GM19372 (cell line): ENCODE results near the gene WDTC1.
"Not testable (repeated sequence)": the region's sequence is repeated elsewhere in the genome, so short reads cannot be mapped to it uniquely, and the experiment has no call there.

Source experiments
- ATAC-seq: cut with Tn5 transposase; IDR thresholded peaks from one replicate; pipeline ENCODE4 v1.9.1; 2021; ENCODE audit warnings: mild to moderate bottlenecking, low read depth, moderate library complexity; ENCODE audit not compliant: unreplicated experiment

WDTC1 gene

GRCh38 chr1:27246194-27246593 is 11.8 kb downstream of the WDTC1 start:
- ATAC-seq: no peak

- no peak for ATAC-seq
These were observed 19.2 kb downstream of the WDTC1 start for GRCh38 chr1:27253596-27253995.

DNA sequence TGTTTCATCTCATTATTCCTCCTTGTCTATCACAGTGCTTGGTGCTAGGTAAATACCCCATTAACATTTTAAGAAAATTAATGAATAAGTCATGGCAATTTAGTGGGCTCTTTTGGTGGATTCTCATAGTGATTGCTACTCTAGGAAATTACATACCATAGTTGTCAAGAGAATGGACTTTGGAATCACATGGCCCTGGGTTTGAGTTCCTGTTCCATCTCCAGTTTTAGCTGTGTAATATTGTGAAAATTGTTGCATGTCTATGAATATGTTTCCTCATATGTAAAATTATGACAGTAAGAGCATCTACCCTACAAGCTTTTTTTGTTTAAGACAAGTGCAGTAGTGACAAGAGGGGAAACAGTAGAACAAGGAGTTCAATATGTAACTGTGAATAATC is 20.7 kb downstream of the WDTC1 start:
- ATAC-seq: no peak

DNA sequence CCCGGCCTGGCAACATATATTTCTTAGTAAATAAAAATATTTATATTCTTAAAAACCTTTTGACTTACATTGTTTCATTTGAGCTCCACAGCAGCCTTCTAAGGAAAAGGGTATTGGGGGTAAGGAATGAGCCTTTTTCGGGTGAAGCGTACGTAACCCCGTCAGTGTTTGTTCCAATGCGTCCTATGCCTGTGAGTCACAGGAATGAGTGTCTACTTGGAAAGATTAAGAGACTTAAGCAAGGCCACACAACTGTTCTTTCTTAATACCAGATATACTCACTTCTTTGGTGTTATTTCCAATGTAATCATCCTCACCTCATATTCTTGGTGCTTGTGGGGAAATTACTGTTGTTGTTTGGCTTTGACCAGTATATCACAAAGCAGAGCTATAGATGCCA is 22.7 kb downstream of the WDTC1 start:
- ATAC-seq: no peak

DNA sequence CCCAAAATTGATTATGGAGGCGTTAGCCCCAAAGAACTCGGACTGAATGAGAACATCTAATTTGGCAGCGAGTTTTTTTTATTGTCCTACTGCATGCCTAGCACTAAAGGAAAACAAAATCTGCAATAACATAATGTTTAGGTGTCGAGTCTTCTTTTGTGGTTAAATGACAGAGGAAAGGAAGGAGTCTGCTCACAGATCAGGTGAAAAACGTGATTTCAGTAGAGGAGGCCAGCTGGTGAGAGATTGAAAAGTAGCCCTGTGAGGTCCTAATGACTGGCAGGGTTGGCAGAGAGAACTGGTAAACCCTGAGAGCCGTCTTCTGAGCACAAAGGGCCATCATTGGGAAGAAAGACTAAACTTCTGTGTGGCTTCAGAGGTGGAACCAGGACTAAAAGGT is 24.2 kb downstream of the WDTC1 start:
- ATAC-seq: no peak

DNA sequence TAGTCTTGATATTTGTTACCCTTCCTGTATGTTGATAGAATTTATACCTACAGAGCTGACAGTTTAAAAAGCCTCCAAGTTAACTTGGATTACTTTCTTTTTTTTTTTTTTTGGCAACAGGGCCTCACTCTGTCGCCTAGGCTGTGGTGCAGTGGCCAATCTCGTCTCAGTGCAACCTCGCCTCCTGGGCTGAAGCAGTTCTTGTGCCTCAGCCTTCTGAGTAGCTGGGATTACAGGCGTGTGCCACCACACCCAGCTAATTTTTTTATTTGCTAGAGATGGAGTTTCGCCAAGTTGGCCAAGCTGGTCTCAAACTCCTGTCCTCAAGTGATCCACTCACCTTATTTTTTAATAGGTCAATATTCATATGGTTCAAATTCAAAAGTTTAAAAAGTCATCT is 32.7 kb downstream of the WDTC1 start:
- no peak for ATAC-seq

- no peak for ATAC-seq
These were observed 34.8 kb downstream of the WDTC1 start for GRCh38 chr1:27269276-27269675.

GRCh38 chr1:27274204-27274603 is 39.8 kb downstream of the WDTC1 start:
- no peak for ATAC-seq

GRCh38 chr1:27275696-27276095 is 41.3 kb downstream of the WDTC1 start:
- no peak for ATAC-seq

DNA sequence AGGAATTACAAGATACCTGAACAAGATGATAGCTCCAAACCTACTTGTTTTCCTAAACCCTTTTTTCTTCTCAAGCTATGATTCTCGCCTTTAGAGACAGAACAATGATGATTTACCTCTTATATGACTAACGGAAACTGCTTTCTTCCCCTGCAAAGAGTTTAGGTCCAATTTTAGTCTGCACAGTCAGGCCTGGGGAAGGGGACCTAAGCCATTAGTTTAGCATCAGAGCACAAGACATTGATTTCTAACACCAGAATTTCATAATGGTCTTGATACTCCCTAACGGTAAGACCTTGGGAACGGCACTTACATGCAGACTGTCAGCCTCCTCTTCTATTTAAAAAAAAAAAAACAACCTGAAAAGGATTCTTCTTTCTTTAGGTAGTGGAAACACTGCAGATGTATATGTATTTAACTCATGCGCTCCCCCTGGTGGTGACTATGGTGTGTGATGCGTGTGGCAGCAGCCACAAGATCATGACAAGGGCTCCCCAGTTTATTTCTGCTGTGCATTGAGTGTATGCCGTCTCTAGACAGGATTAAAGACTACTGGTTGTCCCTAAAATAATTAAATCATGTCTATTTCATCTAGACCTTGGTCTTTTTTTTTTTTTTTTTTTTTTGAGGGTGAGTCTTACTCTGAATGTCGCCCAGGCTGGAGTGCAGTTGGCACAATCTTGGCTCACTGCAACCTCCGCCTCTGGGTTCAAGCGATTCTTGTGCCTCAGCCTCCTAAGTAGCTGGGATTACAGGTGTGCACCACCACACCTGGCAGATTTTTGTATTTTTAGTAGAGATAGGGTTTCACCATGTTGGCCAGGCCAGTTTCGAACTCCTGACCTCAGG is 50.2 kb downstream of the WDTC1 start:
- ATAC-seq: no peak

GRCh38 chr1:27285274-27285660 is 50.8 kb downstream of the WDTC1 start:
- ATAC-seq: no peak

- ATAC-seq: not testable (repeated sequence)
These were observed 51.4 kb downstream of the WDTC1 start for GRCh38 chr1:27285821-27286220.

DNA sequence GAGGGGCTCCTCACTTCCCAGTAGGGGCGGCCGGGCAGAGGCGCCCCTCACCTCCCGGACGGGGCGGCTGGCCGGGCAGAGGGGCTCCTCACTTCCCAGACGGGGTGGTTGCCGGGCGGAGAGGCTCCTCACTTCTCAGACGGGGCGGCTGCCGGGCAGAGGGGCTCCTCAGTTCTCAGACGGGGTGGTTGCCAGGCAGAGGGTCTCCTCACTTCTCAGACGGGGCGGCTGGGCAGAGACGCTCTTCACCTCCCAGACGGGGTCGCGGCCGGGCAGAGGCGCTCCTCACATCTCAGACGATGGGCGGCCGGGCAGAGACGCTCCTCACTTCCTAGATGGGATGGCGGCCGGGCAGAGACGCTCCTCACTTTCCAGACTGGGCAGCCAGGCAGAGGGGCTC is 54.7 kb downstream of the WDTC1 start:
- ATAC-seq: not testable (repeated sequence)

DNA sequence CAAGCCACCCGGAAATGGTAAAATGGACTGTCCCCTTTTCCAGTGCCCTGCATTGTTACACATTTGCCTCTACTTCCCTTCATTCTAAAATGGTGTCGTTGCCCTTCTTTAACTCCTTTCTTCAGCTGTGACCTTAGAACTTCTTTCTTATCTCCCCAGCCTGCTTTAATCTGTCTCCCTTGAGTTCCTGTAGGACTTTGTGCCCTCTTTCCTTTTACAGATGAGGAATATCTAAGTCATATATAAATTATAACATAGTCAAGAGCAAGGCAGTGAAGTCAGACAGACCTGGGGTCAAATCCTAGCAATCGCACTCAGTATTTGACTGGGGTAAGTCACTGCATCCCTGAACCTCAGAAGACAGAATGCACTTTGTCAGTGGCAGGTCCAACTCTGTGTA is 56.1 kb downstream of the WDTC1 start:
- ATAC-seq: no peak

DNA sequence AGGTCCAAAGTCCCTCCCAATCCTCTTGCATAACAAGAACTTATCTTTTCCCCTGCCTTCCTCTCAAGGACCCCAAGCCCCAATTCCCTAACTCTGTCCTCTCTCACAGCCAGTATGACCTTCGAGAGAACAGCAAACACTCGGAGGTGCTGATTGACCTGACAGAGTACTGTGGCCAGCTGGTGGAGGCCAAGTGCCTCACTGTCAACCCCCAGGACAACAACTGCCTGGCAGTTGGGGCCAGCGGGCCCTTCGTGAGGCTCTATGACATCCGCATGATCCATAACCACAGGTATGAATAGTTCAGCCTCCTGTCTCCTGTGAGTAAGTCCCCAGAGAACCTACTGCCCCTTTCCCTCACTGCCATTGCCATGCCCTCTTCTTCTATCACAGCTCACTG is 57.7 kb downstream of the WDTC1 start:
- no peak for ATAC-seq

GRCh38 chr1:27293915-27294314 is 59.5 kb downstream of the WDTC1 start:
- ATAC-seq: no peak

- ATAC-seq: no peak
These were observed 62.4 kb downstream of the WDTC1 start for GRCh38 chr1:27296773-27297291.

DNA sequence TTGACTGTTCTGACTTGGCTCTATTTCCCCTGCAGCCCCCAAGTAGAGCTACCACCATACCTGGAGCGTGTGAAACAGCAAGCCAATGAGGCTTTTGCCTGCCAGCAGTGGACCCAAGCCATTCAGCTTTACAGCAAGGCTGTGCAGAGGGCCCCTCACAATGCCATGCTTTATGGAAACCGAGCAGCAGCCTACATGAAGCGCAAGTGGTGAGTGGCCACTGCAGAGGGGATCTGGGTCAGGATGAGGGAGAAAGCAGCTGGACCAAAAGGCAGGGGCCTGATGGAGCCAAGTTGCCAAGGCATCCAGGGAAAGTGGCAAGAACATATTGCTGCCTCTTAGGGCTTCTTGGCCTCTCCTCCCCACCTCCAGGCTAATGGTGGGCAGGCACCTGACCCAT is 63.5 kb downstream of the WDTC1 start:
- no peak for ATAC-seq

DNA sequence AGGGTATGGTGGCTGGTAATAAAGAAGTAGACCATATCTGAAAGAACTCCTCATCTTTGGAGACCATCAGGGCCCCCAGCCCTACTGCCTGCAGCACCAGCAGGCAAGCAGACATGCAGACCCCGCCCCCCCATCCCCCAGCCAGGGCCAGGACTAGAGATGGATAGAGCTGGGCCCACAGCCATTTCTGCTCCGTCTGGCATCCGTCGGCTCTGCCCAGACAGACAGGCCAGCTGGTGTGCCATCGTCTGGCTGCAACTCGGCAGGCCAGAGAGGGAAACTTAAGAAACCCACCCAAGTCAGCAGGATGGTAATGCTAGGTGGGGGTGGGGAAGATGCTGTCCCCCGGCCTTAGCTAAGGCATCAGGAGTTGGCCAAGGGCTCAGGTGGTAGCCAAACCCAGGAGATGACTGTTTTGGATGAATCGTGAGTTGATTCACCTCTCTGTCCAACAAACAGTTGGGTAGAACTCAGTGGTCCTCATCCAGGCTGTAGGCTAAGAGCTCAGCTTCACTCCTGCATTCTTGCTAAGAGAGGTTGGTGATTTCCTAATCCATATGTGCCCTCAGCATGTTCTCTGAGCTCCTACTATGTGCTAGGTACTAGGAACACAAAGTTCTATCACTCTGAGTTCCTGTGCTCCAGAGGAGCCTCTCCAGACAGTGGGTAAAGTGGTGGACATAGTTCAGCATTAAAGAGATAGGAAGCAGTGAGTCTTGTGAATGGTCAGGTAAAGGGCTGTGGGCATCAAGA is 64.4 kb downstream of the WDTC1 start:
- no peak for ATAC-seq

- no peak for ATAC-seq
These were observed 65.2 kb downstream of the WDTC1 start for GRCh38 chr1:27299385-27300271.
